Measurements from ENCODE around the gene RELA. TPM values are rescaled to one million over a fixed set of nuclear protein-coding genes. Genes with fewer than 3 reads are reported as not detected.

The RELA gene
- total and polyA plus RNA-seq, 2 of the 13 experiments (the other 11 are each of a cell fraction or from before 2014, with no cell fraction given) = 21.4 to 40.5 TPM

- TF ChIP-seq ZNF329 (CRISPR knock-in tag; IDR thresholded peaks at IDR 0.05; ENCODE audit: low read depth) = peak; percentile 80; the same call in 1 of the 2 replicates
- TF ChIP-seq KDM2A (CRISPR knock-in tag; IDR thresholded peaks at IDR 0.05; ENCODE audit: borderline replicate concordance, low read depth) = peak; percentile 13; the same call in 1 of the 2 replicates
- TF ChIP-seq ZNF337 (CRISPR knock-in tag; IDR thresholded peaks at IDR 0.05; ENCODE audit: borderline replicate concordance, low read depth) = no peak
- TF ChIP-seq UBTF (CRISPR knock-in tag; IDR thresholded peaks at IDR 0.05) = no peak
- no peak for TF ChIP-seq CEBPB (IDR thresholded peaks at IDR 0.05; ENCODE audit: borderline replicate concordance, low read depth, low read length)
- TF ChIP-seq GATAD1 (CRISPR knock-in tag; IDR thresholded peaks at IDR 0.05) = no peak
- no peak for TF ChIP-seq ZNF333 (CRISPR knock-in tag; IDR thresholded peaks at IDR 0.05; ENCODE audit: borderline replicate concordance)
- no peak for TF ChIP-seq MXI1 (IDR thresholded peaks at IDR 0.05; ENCODE audit: borderline replicate concordance, low read depth, low read length)
- TF ChIP-seq ZNF235 (CRISPR knock-in tag; IDR thresholded peaks at IDR 0.05; ENCODE audit: borderline replicate concordance) = no peak
- TF ChIP-seq ZNF501 (CRISPR knock-in tag; IDR thresholded peaks at IDR 0.05) = 0 out of 2 replicates have a peak, but pooled peaks have one; percentile 20
- TF ChIP-seq STAG1 (CRISPR knock-in tag; IDR thresholded peaks at IDR 0.05) = no peak
These were observed 50.7 kb downstream of the RELA start (continued) for GRCh38 chr11:65611758-65612603.

All from HepG2 (cell line).